HG03175 (cell line): ENCODE data around the gene VPS45.
A peak's percentile ranks its signal among the peaks of the same experiment; 100 is the strongest.

Source experiments
- ATAC-seq: cut with Tn5 transposase; IDR thresholded peaks from one replicate; pipeline ENCODE4 v1.9.1; 2021; ENCODE audit warnings: mild to moderate bottlenecking, moderate library complexity; ENCODE audit not compliant: unreplicated experiment

VPS45 gene

DNA sequence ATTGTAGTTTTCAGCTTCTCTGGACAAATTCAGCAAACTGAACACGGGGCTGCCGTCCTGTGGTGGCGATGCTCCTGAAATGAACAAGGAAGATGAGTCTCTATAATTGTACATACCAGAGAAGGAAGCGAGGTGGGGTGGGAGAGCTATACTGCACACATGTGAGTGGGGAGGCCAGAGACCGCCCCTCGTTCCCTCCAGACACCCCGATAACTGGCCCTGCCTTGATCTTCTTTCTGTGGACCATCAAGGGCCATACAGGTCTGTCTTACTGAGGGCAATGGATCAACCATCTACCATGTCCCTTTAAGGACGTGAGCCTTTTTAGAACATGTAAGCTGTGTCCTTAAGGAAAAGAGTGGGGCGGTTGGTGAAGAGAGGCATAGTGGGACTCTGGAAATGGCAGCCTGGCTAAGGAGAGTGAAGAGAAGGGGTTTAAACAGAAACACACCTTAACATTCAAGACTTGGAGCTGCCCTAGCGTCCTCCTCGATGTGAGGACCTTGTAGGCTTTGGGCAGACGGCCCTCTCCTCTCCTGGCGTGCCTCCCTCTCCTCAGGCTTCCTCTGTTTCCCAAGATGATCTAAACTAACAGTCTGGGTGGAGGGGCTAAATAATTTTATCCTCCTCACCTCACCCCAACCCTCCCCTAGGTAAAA is 88.0 kb downstream of the VPS45 start:
- no peak for ATAC-seq

DNA sequence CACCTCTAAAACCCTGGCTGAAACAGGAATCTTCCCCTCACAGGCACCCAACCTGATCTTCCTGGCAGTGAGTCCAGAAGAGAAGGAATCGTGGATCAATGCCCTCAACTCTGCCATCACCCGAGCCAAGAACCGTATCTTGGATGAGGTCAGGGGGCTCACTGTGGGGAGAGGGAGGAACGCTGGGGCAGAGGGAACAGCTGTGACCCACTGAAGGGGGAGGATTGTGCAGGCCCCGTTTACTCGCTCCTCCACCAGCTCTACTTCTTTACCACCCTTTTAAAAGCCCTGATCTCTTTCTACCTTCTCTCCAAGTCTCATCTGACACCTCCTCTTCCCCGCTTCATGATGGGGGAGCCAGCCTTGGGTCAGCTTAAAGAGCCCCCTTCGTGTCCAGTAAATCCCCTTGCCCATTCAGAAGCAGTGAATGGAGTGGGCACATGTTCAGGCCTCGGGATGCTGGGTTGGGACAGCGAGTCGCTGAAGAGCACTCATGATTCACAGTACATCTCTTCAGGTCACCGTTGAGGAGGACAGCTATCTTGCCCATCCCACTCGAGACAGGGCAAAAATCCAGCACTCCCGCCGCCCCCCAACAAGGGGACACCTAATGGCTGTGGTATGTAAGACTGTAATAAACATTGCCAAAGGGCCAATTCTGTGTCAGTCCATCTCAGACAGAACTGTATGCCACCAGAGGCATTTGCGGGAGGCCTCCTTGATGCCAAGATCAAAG is 89.5 kb downstream of the VPS45 start:
- ATAC-seq: no peak

DNA sequence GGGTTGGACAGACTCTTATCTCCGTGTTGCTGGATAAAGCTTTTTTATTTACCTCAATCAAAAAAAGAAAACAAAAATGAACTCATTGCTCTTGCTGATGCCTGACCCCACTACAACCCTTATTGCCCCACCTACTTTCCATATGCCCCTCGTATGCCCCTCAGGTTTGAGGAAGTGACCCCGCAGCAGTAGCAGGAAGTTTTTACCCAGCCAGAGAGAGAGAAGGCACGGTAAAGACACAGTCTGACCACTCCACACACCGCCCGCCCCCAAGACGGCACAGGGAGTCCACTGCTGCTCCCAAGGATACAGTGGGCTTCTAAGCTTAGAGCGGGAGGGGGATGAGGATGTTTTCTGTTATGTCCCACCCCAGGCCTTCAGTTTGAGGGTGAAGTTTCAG is 92.0 kb downstream of the VPS45 start:
- peak; percentile 25 for ATAC-seq

DNA sequence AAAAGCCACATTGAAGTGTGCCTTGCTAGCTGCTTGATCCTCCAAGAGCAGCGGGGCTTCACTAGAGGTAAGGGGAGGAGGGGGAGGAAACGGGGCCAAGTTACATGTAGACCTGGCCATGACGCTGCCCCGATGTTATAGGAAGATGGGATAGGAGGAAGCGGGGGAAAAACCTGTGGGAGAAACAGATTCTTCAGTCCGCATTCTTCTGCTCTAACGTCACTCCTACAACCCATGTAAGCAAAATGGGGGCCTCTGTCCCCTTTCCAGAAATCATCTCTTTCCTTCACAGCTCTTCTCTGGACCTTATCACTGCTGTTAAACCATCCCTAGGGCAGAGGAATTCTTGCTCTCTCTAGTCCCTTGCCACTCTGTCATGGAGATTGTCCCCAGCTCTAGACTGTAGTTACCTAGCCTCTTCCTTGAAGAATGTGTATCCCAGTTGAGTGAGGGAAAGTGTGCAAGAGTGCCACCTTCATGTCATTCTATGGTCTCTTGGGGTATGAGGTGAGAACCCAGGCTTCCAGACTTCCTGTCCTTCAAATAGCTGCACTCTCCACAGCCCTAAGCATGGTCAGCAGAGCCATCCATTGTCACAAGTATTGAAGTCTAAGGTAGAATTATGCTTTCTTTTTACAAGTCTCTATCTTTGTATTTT is 93.5 kb downstream of the VPS45 start:
- no peak for ATAC-seq

DNA sequence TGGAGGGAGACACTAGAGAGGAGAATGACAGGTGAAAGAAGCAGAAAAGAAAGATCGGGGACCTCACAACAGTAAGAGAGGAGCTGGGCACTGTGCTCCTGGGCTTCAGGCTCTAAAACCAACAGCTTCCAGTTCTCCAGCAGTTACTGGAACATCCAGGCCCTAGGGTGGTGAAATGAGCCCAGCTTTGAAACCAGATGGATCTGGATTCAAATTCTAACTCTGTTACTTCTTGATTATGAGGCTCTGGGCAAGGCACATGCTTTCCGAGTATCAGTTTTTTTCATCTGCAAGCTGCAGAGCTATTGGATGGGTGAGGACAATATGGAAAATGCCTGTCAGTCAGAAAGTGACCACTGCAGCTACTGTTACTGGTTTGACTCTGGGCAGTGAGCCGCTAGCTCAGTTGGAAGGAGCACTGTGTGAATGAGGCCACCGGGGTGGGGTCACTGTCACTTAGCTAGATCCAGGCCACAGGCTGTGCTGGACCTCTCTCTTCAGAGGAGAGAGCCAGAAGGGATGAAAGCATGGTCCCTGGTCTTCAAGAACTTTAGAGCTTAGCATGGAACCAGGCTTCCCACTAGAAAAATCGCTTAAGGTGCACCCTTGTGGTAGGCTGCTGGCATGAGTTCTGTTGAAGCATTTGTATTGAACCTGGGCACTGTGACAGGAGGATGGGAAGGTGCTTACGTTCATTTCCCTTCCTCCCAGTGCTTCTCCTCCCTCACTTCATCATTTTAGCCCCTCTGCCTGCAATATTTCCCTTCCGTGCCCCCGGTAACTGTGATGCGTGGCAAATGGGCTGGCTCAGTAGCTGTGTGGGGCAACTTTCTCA is 94.4 kb downstream of the VPS45 start:
- no peak for ATAC-seq

DNA sequence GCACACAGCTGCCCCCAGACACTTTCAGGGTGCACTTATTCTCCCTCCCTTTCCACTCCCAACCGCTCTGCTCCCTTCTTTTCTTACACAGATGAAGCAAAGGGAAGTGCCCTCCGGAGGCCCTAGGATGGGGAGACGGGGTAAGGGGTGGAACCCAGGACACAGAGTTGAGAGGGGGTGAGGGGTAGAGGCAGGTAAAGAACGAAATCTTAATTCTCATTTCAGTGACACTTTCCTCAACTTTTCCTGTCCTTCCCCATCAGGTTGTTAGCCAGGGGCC is 94.9 kb downstream of the VPS45 start:
- no peak for ATAC-seq

DNA sequence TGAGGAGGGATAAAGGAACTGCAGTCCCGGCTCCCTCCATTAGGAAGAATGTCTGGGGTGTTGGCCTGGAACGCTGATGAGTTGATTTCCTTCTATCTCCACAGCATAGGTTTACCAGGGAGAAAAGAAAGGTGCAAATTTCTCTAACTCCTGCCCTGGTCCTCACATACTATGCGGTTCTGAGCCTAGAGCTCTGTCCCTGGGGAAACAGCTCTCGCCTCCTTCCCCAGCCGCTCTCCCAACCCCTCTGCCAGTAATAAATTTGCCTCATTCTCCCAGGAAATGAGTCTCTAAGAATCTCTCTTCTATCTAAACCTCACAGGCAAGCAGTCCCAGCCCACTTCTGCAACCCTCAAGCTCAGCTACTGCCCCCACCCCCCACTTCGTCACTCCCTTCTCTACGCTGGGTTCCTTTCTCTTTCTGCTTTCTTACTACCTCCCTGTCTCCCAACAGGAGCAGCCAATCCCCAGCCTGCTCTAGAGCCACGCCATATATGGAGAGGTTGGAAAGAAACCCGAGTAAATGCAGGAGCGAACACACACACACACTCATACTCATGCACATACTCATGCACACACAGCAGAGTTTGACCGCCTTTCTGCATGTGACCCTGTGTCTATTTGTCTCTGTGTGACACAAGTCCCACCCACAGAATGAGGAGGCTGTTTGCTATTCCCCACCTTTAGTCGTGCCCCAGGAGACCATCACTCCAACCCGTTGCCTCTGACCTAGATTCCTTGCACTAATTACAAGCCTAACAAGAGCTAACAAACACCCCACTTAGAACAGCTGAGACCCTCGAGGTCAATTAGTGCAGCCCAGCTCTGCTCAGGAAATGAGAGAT is 95.5 kb downstream of the VPS45 start:
- ATAC-seq: peak; percentile 27

DNA sequence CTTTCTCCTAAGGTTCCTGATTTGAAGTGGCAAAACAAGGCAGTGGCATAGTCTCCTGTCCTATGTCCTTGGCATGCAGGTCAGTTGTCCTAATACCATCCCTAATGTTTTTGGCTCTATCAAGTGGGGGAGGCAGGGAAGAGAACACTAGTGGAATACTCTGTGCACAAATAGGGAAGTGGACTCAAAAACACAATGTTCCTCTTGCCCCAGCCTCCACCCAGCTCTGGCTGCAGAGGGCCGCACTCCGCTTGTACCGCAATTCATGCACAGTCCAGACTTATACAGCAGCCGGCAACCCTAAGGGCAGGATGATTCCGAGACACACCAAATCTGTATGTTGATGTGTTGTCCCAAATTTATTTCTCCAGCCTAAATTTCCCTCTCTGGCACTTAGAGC is 96.6 kb downstream of the VPS45 start:
- ATAC-seq: no peak

DNA sequence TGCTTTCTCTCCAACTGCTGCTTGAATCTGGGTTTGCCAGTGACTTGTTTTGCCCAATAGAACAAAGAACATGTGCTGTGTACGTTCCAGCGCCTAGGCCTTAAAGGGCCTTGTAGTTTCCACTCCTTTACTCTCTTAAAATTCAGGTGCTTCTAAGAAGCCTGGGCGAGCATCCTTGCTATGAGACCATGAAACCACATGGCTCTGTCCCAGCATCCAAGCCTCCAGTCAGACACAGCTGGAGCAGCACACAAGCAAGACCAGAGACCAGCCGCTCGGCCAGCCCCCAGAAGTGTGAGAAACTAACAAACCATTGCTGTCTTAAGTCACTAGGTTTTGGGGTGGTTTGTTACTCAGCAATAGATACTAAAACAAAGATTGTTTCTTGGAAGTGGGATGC is 97.2 kb downstream of the VPS45 start:
- no peak for ATAC-seq

DNA sequence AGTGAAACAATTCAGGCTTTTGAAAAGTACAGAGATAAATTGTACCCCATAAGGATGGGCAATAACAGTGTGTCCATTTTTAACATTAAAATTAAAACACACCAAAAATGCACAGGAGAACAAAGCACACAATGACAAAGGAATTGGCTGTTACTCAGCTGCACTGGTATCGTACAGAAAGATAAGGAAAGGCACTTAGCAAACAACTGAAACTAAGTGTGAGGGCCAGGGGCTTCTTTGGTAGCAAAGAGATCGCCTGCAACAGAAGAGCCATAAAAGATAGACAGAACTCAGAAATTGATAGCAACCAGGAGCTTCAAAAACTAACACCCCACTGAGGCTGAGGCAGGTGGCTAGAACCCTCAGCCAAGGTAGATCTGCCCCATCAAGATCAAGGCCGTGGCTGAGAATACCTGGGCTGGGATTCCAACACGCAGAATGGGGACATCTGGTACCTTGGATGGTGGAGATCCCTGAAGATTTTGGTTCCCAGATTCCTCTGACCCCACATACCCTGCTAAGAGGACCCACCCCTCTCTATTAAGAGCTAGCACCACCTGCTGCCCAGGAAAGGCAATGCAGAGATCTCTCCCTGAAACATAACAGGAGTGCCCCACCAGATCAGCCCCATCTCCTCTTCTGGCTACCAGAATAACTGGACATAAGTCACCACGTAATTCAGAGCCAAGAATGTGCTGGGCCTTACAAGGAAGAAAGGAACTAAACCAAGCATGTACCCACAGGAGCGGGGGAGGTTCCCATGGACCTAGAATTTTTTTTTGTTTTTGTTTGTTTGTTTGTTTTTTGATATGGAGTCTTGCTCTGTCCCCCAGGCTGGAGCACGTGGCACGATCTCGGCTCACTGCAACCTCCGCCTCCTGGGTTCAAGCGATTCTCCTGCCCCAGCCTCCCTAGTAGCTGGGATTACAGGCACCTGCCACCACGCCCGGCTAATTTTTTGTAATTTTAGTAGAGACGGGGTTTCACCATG is 98.3 kb downstream of the VPS45 start:
- ATAC-seq: no peak

DNA sequence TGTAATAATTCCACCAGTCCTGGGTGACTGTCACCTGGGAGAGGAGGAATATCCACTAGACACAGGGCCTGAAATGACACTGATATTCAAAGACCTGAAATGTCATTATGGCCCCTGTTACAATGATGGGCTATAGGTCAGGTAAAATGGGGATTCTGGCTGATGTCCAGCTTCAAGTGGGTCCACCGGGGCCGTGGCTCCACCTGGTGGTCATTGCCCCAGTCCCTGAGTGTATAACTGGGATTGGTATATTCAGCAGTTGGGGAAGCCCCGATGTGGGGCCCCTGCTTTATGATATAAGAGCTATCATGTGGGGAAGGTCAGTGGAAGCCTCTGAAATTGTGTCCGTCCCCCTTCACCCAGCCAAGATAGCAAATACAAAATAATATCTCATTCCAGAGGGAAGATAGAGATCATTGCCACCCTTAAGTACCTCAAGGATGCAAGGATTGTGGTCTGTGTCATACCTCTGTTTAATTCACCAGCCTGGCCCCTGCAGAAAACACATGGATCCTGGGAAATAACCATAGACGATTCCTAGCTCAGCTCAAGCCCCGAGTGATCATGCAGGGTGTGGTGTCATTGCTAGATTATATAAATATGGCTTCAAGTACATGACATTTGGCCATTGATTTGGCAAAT is 101.5 kb downstream of the VPS45 start:
- ATAC-seq: no peak

DNA sequence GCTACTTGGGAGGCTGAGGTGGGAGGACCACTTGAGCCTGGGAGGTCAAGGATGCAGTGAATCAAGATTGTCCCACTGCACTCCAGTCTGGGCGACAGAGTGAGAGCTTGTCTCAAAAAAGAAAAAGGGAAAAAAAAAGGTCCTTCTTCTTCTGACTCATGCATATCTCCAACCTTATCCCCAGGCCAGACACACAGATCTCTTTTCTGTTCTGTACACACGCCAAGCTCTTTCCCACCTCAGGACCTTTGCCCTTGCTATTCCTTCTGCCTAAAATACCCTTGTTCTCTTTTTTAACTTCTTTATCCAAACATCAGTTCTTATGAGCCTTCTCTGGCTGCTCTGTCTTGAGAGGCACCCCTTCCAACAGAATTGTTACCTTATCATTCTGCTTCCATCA is 104.2 kb downstream of the VPS45 start:
- no peak for ATAC-seq

DNA sequence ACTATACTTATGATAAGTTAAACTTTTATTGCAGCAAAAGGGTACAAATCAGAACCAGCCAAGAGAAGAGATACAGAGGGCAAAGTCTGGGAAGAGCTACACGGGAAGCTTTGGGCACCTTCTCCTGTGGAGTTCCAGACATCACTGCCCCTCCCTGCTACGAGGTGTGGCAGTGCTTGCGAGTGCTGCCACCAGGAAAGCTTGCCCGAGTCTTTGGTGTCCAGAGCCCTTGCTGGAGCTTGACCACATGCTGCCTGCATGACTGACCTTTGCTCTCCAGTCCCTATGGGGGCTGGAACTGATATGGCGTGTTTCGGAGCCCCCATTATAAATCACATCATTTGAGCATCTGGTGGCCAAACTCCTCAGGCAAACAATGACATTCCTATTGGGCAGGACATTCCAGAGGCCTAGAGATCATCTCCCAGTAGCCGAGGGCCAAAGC is 105.6 kb downstream of the VPS45 start:
- ATAC-seq: no peak

DNA sequence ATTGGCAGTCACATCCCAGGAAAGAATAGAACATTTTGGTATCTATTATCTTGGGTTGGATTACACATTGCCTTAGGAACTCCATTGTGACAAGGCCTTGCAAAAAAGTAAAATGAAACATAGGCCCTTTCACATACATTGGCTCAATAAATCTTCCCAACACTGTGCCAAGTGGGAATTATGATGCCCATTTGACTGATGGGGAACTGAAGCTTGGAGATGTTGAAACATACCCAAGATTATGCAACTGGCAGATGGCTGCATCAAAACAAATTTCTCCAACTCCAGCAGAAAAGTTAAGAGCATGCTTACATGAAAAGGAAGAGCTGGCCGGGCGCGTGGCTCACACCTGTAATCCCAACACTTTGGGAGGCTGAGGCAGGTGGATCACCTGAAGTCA is 109.0 kb downstream of the VPS45 start:
- ATAC-seq: no peak

DNA sequence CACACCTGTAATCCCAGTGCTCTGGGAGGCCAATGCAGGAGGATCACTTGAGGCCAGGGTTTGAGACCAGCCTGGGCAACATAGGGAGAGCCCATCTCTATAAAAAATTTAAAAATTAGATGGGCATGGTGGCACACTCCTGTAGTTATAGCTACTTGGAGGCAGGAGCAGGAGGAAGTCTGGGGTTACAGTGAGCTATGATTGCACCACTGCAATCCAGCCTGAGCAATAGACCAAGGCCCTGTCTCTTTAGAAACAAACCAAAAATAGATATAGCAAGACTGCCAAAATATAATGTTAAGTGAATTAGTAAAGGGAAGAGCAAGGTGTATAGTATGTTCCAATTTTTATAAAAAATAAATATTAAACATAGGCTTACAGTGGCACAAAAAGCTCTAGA is 111.0 kb downstream of the VPS45 start:
- ATAC-seq: no peak

DNA sequence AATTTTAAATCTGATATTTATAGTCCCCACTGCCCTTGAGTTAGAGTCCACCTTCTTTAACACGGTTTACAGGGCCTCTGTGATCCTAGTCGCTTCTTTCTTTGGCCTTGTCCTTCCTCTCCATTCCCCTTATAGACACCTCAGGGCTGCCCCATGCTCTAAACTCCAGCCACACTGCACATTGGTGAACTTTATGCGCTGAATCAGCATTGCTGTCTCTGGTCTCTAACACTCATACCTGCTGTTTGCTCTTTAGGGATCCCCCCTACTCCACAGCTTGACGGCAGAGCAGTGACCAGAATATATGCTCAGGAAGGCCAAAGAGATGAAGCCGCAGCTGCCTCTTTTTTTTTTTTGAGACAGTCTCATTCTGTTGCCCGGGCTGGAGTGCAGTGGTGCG is 112.3 kb downstream of the VPS45 start:
- ATAC-seq: no peak

DNA sequence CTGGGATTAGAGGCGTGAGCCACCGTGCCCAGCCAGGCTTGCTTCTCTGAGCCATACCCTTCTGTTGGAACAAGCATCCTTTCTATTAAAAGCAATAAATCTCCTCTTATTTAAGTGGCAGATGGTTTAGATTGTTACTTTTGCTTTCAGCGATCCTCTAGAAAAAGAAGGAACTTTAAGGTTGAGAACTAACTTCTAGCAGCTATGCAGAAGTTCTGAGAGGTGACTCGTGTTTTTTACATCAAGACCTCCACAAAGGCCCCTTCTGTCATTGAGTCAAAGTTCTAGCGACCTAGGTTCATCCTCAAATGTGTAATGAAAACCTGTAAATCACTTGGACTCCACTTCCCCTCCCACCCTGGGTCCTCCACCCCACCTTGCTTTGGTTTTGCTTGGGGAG is 112.9 kb downstream of the VPS45 start:
- no peak for ATAC-seq

DNA sequence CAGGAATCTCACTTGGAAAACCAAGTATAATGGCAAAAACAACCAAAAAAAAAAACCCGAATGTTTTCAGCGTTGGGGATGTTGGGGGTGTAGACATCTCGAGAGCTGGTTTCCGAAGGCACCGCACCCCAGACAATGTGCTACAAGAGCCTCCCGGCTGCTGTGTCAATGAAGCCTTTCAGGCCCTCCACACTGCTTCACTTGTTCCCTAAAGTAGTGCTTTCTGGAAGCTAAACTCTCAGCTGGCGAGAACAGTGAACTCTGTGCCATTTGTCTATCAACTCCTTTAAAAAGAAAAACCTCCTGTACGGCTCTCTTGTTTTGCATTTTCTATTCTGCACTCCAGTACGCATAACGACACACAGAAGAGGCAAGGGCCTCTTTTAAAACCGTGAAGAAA is 114.7 kb downstream of the VPS45 start:
- no peak for ATAC-seq

DNA sequence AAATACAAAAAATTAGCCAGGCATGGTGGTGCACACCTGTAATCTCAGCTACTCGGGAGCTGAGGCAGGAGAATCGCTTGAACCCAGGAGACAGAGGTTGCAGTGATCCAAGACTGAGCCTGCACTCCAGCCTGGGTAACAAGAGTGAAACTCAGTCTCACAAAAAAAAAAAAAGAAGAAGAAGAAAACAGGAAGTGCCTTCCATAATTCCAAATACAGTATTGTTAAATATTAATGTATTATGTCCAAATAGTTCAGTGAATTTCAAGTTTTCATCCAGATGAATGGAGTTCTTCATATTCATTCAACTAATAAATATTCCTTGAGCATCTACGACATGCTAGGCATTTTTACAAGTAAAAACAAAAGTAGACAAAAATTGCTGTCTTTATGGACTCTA is 115.5 kb downstream of the VPS45 start:
- ATAC-seq: no peak
